ENCODE measurements around the gene TBX1. TPM values are rescaled to one million over a fixed set of nuclear protein-coding genes. Genes with fewer than 3 reads are reported as not detected.

The TBX1 gene
- total and polyA plus RNA-seq, 2 of the 8 experiments (the other 6 are each of a cell fraction or from before 2014, with no cell fraction given): 0.28 TPM; not detected in 1

- H3K4me1 ChIP-seq (replicated peaks in 1 of 4; ENCODE audit: control insufficient read depth in 3 of 4, insufficient read depth in 4 of 4, low read length in 3 of 4): peaks cover 0 to under 1% (median 0%) of the 10 kb centered on the region in 4 experiments; a peak in 1 of 7 replicates
- no peaks in the 10 kb centered on the region for H3K23me2 ChIP-seq (ENCODE audit: low read depth, low read length)
- no peaks in the 10 kb centered on the region for H3K27me3 ChIP-seq (replicated peaks in 1 of 4; ENCODE audit: control insufficient read depth in 3 of 4, extremely low read depth in 1 of 4, insufficient read depth in 3 of 4, low read length in 3 of 4)
- H3K56ac ChIP-seq (replicated peaks; ENCODE audit: insufficient read length, low read depth, low read length): no peak overlapping the region
- DNase-seq (ENCODE audit: low read depth in 1 of 2, low spot score in 2 of 2): no peak
- no peak overlapping the region for H3K27ac ChIP-seq (ENCODE audit: low read depth, low read length)
- CTCF ChIA-PET (ENCODE audit: partially characterized antibody): interaction anchor here (1.2 to 3.7 kb wide), 7 partner anchors 9 to 223 kb away, joined by 3 to 20 read pairs (median 4); partner anchors contain the start of gene GP1BB
- H3K9ac ChIP-seq (replicated peaks in 1 of 4; ENCODE audit: extremely low read depth in 1 of 4, low read depth in 3 of 4, low read length in 3 of 4): no peak overlapping the region
- H2BK15ac ChIP-seq (ENCODE audit: low read length): no peak overlapping the region
- no peak overlapping the region for H3K23ac ChIP-seq (ENCODE audit: insufficient read length)
- no peak overlapping the region for H2BK5ac ChIP-seq (ENCODE audit: low read depth, low read length)
- H3K79me1 ChIP-seq (ENCODE audit: low read depth, low read length): no peaks in the 10 kb centered on the region
- no peaks in the 10 kb centered on the region for H3K79me2 ChIP-seq (ENCODE audit: control insufficient read depth in 1 of 2, insufficient read depth in 2 of 2, low read length in 2 of 2)
- POLR2A ChIA-PET (ENCODE audit: partially characterized antibody): interaction anchor here (0.8 kb wide), 1 partner anchor 331 kb away, joined by 3 read pairs; no protein-coding TSS in a partner anchor
- no peak overlapping the region for H3K14ac ChIP-seq (ENCODE audit: insufficient read length)
- 93% methylated on average over 14 of the region's 16 CpGs; no CpG with 5 or more reads in 1 of the 2 experiments for WGBS, 2 experiments (ENCODE audit: extremely low coverage in 1 of 2, insufficient coverage in 1 of 2, insufficient read length in 1 of 2, insufficient replicate concordance in 2 of 2, low coverage in 1 of 2, low lambda C conversion rate in 2 of 2, missing lambda C conversion rate in 1 of 2)
- no peak overlapping the region for H3K4me3 ChIP-seq (ENCODE audit: extremely low read depth in 1 of 4, insufficient read depth in 2 of 4, low read depth in 3 of 4, low read length in 4 of 4)
- no peak overlapping the region for H4K5ac ChIP-seq (ENCODE audit: insufficient read length, low read depth, low read length)
- no peaks in the 10 kb centered on the region for H3K9me3 ChIP-seq (ENCODE audit: insufficient read depth in 2 of 2, low read depth in 1 of 2, low read length in 1 of 2)
- H3K18ac ChIP-seq (ENCODE audit: extremely low read depth, low read length): no peak overlapping the region
- H2BK120ac ChIP-seq (replicated peaks; ENCODE audit: low read depth, low read length): no peak overlapping the region
- no peaks in the 10 kb centered on the region for H3K36me3 ChIP-seq (ENCODE audit: control insufficient read depth in 2 of 4, insufficient read depth in 4 of 4, low read length in 3 of 4)
- H2BK12ac ChIP-seq (ENCODE audit: low read depth, low read length): no peak overlapping the region
- no peak overlapping the region for H3K4me2 ChIP-seq (ENCODE audit: insufficient read depth in 1 of 2, low read depth in 2 of 2, low read length in 2 of 2)
- H3K4ac ChIP-seq (replicated peaks; ENCODE audit: insufficient read length, low read depth, low read length): no peak overlapping the region
- no peak overlapping the region for H4K8ac ChIP-seq (ENCODE audit: extremely low read depth, insufficient read depth, low read length)
- H2AK5ac ChIP-seq (ENCODE audit: low read depth, low read length): no peak overlapping the region
- H2BK20ac ChIP-seq (ENCODE audit: low read length): no peak overlapping the region
- H2AFZ ChIP-seq (ENCODE audit: low read length): no peak overlapping the region
- H4K20me1 ChIP-seq (replicated peaks in 1 of 2; ENCODE audit: control insufficient read depth in 1 of 2, insufficient read depth in 2 of 2, low read length in 2 of 2): peaks cover 0 to 8% of the 10 kb centered on the region in 2 experiments
- FAIRE-seq: no peak
- no peak overlapping the region for H4K91ac ChIP-seq (replicated peaks; ENCODE audit: insufficient read length, low read length)
- no peak for TF ChIP-seq TBP (IDR thresholded peaks at IDR 0.05; ENCODE audit: low read depth, low read length)
- TF ChIP-seq RBBP5 (IDR thresholded peaks at IDR 0.05; ENCODE audit: borderline replicate concordance, low read depth, low read length): no peak
- TF ChIP-seq SP1 (IDR thresholded peaks at IDR 0.05; ENCODE audit: low read depth, low read length): no peak
- TF ChIP-seq E2F6 (IDR thresholded peaks at IDR 0.05): no peak
- TF ChIP-seq SUZ12 (IDR thresholded peaks at IDR 0.05; ENCODE audit: low read length): no peak
- no peak for TF ChIP-seq SAP30 (IDR thresholded peaks at IDR 0.05; ENCODE audit: insufficient read depth, insufficient replicate concordance, low read length)
- no peak for TF ChIP-seq MAFK (IDR thresholded peaks at IDR 0.05; ENCODE audit: low read depth, low read length)
Measured at GRCh38 chr22:19789406-19789805, 28.8 kb downstream of the TBX1 start.
